GM23338 (cell line): Measurements from ENCODE around the gene DMRTB1. TPM values are rescaled to one million over a fixed set of nuclear protein-coding genes. Genes with fewer than 3 reads are reported as not detected.

Experiments
- ATAC-seq: fragments of 200-7000 bp; cut with Tn5 transposase; 3 replicates; pipeline ENCODE4 v1.9.1; 2020
- DNase-seq: peaks from one replicate; pipeline ENCODE4 v3.0.0-alpha.2; 2015; ENCODE audit warnings: low spot score
- H2AFZ ChIP-seq: fragments of 200-600 bp; sonication (generic); 2 replicates; pipeline ENCODE4 v1.8.0; 2016; ENCODE audit warnings: antibody characterized with exemption, mild to moderate bottlenecking, moderate library complexity
- H3F3A ChIP-seq: fragments of 200-600 bp; sonication (generic); replicated peaks from 2 replicates; pipeline ENCODE4 v1.8.0; 2017; ENCODE audit warnings: antibody characterized with exemption, mixed run types, low read depth
- H3K27ac ChIP-seq: fragments of 200-600 bp; sonication (generic); 2 replicates; pipeline ENCODE4 v1.6.1; 2016; ENCODE audit warnings: low read depth
- H3K27me3 ChIP-seq: fragments of 200-600 bp; sonication (generic); 2 replicates; pipeline ENCODE4 v1.8.0; 2016; ENCODE audit warnings: mild to moderate bottlenecking, mixed run types, moderate library complexity; ENCODE audit not compliant: insufficient read depth
- H3K36me3 ChIP-seq: fragments of 200-600 bp; sonication (generic); 2 replicates; pipeline ENCODE4 v1.8.0; 2016; ENCODE audit warnings: mild to moderate bottlenecking; ENCODE audit not compliant: insufficient read depth
- H3K4me1 ChIP-seq: fragments of 200-600 bp; sonication (generic); 2 replicates; pipeline ENCODE4 v1.8.0; 2016; ENCODE audit warnings: mild to moderate bottlenecking, moderate library complexity; ENCODE audit not compliant: insufficient read depth
- H3K4me2 ChIP-seq: fragments of 200-600 bp; sonication (generic); 2 replicates; pipeline ENCODE4 v1.7.1; 2017; ENCODE audit warnings: mixed run types
- H3K4me3 ChIP-seq: fragments of 200-600 bp; sonication (generic); 2 replicates; pipeline ENCODE4 v1.6.1; 2016; ENCODE audit warnings: mixed run types
- H3K79me2 ChIP-seq: fragments of 200-600 bp; sonication (generic); replicated peaks from 2 replicates; pipeline ENCODE4 v1.8.0; 2017; ENCODE audit warnings: mild to moderate bottlenecking; ENCODE audit not compliant: insufficient read depth
- H3K9me2 ChIP-seq: fragments of 200-600 bp; sonication (generic); 2 replicates; pipeline ENCODE4 v1.8.0; 2017; ENCODE audit not compliant: insufficient read depth
- H4K20me1 ChIP-seq: fragments of 200-600 bp; sonication (generic); replicated peaks from 2 replicates; pipeline ENCODE4 v1.8.0; 2017; ENCODE audit warnings: mild to moderate bottlenecking; ENCODE audit not compliant: insufficient read depth
- H3K27ac Mint-ChIP-seq: 2 replicates; pipeline ENCODE4 v1.8.0; 2020; ENCODE audit warnings: inconsistent platforms, mild to moderate bottlenecking, moderate library complexity, mixed read lengths
- H3K27me3 Mint-ChIP-seq: 3 replicates; pipeline ENCODE4 v1.8.0; 2022; ENCODE audit warnings: low read depth, mild to moderate bottlenecking, moderate library complexity, mixed read lengths, inconsistent platforms; ENCODE audit not compliant: insufficient read depth, poor library complexity
- H3K36me3 Mint-ChIP-seq: 3 replicates; pipeline ENCODE4 v1.8.0; 2021; ENCODE audit warnings: low read depth, mild to moderate bottlenecking, inconsistent platforms, moderate library complexity, mixed read lengths
- H3K4me1 Mint-ChIP-seq: 3 replicates; pipeline ENCODE4 v1.8.0; 2020; ENCODE audit warnings: mild to moderate bottlenecking, inconsistent platforms, mixed read lengths
- H3K4me3 Mint-ChIP-seq: 3 replicates; pipeline ENCODE4 v1.8.0; 2021; ENCODE audit warnings: moderate library complexity, mild to moderate bottlenecking, inconsistent platforms, mixed read lengths
- H3K9me3 Mint-ChIP-seq: 3 replicates; pipeline ENCODE4 v1.8.0; 2020; ENCODE audit warnings: moderate library complexity, mild to moderate bottlenecking, inconsistent platforms, mixed read lengths
- CREB1 ChIP-seq: fragments of 250-450 bp; sonication (Bioruptor Pico); IDR thresholded peaks from 2 replicates; pipeline ENCODE4 v1.5.0; 2020; ENCODE audit warnings: low read depth, mild to moderate bottlenecking, moderate library complexity
- CTCF ChIP-seq, 2 experiments: fragments of 200-600 bp in 1 of 2; sonication (generic) in 1 of 2; conservative IDR thresholded peaks; 2 replicates each; pipeline versions ENCODE4 v1.5.1 to v1.6.1; 2016 to 2017; ENCODE audit warnings: antibody characterized with exemption in 2 of 2, low read depth in 2 of 2, mild to moderate bottlenecking in 2 of 2, moderate library complexity in 1 of 2
- ETS1 ChIP-seq: IDR thresholded peaks from 2 replicates; pipeline ENCODE4 v1.6.1; 2016; ENCODE audit warnings: antibody characterized with exemption
- EZH2 ChIP-seq: fragments of 200-600 bp; sonication (generic); IDR thresholded peaks from one replicate; pipeline ENCODE4 v1.8.0; 2017; ENCODE audit warnings: antibody characterized with exemption, mild to moderate bottlenecking, low read depth; ENCODE audit not compliant: unreplicated experiment
- EZH2phosphoT487 ChIP-seq: fragments of 200-600 bp; sonication (generic); IDR thresholded peaks from one replicate; pipeline ENCODE4 v1.8.1; 2018; ENCODE audit warnings: antibody characterized with exemption; ENCODE audit not compliant: unreplicated experiment
- NANOG ChIP-seq: IDR thresholded peaks from 2 replicates; pipeline ENCODE4 v1.6.1; 2016; ENCODE audit warnings: antibody characterized with exemption, borderline replicate concordance
- REST ChIP-seq: IDR thresholded peaks from one replicate; pipeline ENCODE4 v1.6.1; 2018; ENCODE audit warnings: antibody characterized with exemption; ENCODE audit not compliant: unreplicated experiment
- STAT1 ChIP-seq: IDR thresholded peaks from one replicate; pipeline ENCODE4 v1.6.1; 2016; ENCODE audit warnings: antibody characterized with exemption; ENCODE audit not compliant: unreplicated experiment
- polyA plus RNA-seq: library from polyadenylated mRNA; unstranded; fragments of >200 nt; fragmentation: Nextera tagmentation; extraction: Ambion mirVana; gene quantifications from 2 replicates; pipeline ENCODE4 v1.2.1, GENCODE V29; 2016
- total RNA-seq: library from RNA; depleted of rRNA; stranded (reverse); fragments of >200 nt; shearing (Covaris generic); gene quantifications from 2 replicates; pipeline ENCODE4 v1.2.3, GENCODE V29; 2014

The DMRTB1 gene
- total and polyA plus RNA-seq, 2 experiments from 2014 or later, result 0.27 to 1.2 TPM

- H3K27ac ChIP-seq, result no peak overlapping the region
- H3K4me3 Mint-ChIP-seq, result no peak overlapping the region
- H3K9me2 ChIP-seq, result no peaks in the 10 kb centered on the region
- H3K4me3 ChIP-seq, result no peak overlapping the region
- TF ChIP-seq EZH2 (no peak), NANOG (no peak), ETS1 (no peak), STAT1 (no peak), EZH2phosphoT487 (no peak)
- no peaks in the 10 kb centered on the region for H3F3A ChIP-seq
- peaks cover 15% of the 10 kb centered on the region; the same call in 2 of the 3 replicates for H3K36me3 Mint-ChIP-seq
- H3K27ac Mint-ChIP-seq, result no peak overlapping the region
- no peaks in the 10 kb centered on the region for H3K27me3 ChIP-seq
- H3K9me3 Mint-ChIP-seq, result peaks cover 12% of the 10 kb centered on the region; the same call in 2 of the 3 replicates
- H4K20me1 ChIP-seq, result no peaks in the 10 kb centered on the region
- peaks cover 35% of the 10 kb centered on the region for H3K4me1 ChIP-seq
- H3K27me3 Mint-ChIP-seq, result peaks cover 18% of the 10 kb centered on the region
- H3K79me2 ChIP-seq, result no peaks in the 10 kb centered on the region
- H3K36me3 ChIP-seq, result no peaks in the 10 kb centered on the region
- ATAC-seq (no peak), DNase-seq (no peak)
- peaks cover 54% of the 10 kb centered on the region for H3K4me1 Mint-ChIP-seq
- no peak overlapping the region for H2AFZ ChIP-seq
- no peak overlapping the region for H3K4me2 ChIP-seq
These were observed 43.8 kb upstream of the DMRTB1 start for GRCh38 chr1:53415432-53415831.

GRCh38 chr1:53416269-53416813 is 42.9 kb upstream of the DMRTB1 start:
- H3K27me3 Mint-ChIP-seq, result peaks cover 18% of the 10 kb centered on the region
- Histone ChIP-seq H3K4me3 (0 out of 2 replicates have a peak overlapping the region, but pooled peaks have one; percentile 7), H3K4me2 (peak overlapping the region; percentile 58), H4K20me1 (no peaks in the 10 kb centered on the region), H3F3A (0 out of 2 replicates have a peak, but pooled peaks cover 2% of the 10 kb centered on the region), H2AFZ (no peak overlapping the region), H3K4me1 (peaks cover 32% of the 10 kb centered on the region), H3K27ac (0 out of 2 replicates have a peak overlapping the region, but pooled peaks have one; percentile 21), H3K27me3 (no peaks in the 10 kb centered on the region), H3K79me2 (no peaks in the 10 kb centered on the region), H3K9me2 (no peaks in the 10 kb centered on the region), H3K36me3 (no peaks in the 10 kb centered on the region)
- no peak for ATAC-seq
- H3K27ac Mint-ChIP-seq, result peak overlapping the region; percentile 33; the same call in 1 of the 2 replicates
- peaks cover 19% of the 10 kb centered on the region for H3K9me3 Mint-ChIP-seq
- H3K4me1 Mint-ChIP-seq, result peaks cover 46% of the 10 kb centered on the region
- DNase-seq, result no peak
- H3K4me3 Mint-ChIP-seq, result peak overlapping the region; percentile 11; the same call in 1 of the 3 replicates
- H3K36me3 Mint-ChIP-seq, result peaks cover 24% of the 10 kb centered on the region
- TF ChIP-seq EZH2phosphoT487 (no peak), CTCF (conservative IDR thresholded peaks at IDR 0.05; ENCODE audit: low read depth in 2 of 2) (no peak), REST (no peak), CREB1 (CRISPR knock-in tag) (no peak)
